Keratinocyte (primary cell): Measurements from ENCODE around the gene ALK. TPM values are rescaled to one million over a fixed set of nuclear protein-coding genes. Genes with fewer than 3 reads are reported as not detected.

Source experiments
- DNase-seq: peaks from one replicate; pipeline ENCODE4 v3.0.0-alpha.2; 2011; ENCODE audit warnings: low read depth, missing footprints, low spot score
- FAIRE-seq: peaks from 2 replicates; lab custom pipeline; 2011; peaks lifted over from hg19 to GRCh38; lab: Jason Lieb, UNC
- H2AFZ ChIP-seq: 2 replicates; pipeline ENCODE4 v1.6.0; 2012; ENCODE audit warnings: low read length, control low read depth, inconsistent platforms; ENCODE audit not compliant: control insufficient read depth
- H3K27ac ChIP-seq: 2 replicates; pipeline ENCODE4 v1.5.1; 2011; ENCODE audit warnings: low read length; ENCODE audit not compliant: control insufficient read depth, insufficient read depth
- H3K27me3 ChIP-seq: 3 replicates; pipeline ENCODE4 v1.6.0; 2011; ENCODE audit warnings: low read length; ENCODE audit not compliant: control insufficient read depth, insufficient read depth; ENCODE audit errors: extremely low read depth
- H3K36me3 ChIP-seq, 2 experiments: 2 replicates in 1 of 2; 3 replicates in 1 of 2; pipeline ENCODE4 v1.5.1; 2011; ENCODE audit warnings: low read length in 2 of 2, mild to moderate bottlenecking in 1 of 2; ENCODE audit not compliant: control insufficient read depth in 2 of 2, insufficient read depth in 2 of 2; ENCODE audit errors: extremely low read depth in 1 of 2
- H3K4me1 ChIP-seq: 3 replicates; pipeline ENCODE4 v1.5.1; 2011; ENCODE audit warnings: low read length; ENCODE audit not compliant: control insufficient read depth, insufficient read depth; ENCODE audit errors: extremely low read depth
- H3K4me2 ChIP-seq: 3 replicates; pipeline ENCODE4 v1.6.0; 2011; ENCODE audit warnings: low read depth, low read length; ENCODE audit not compliant: control insufficient read depth, insufficient read depth; ENCODE audit errors: extremely low read depth
- H3K4me3 ChIP-seq, 3 experiments: fragments of 200-600 bp in 1 of 3; sonication (generic) in 1 of 3; 2 replicates in 2 of 3; 3 replicates in 1 of 3; pipeline ENCODE4 v1.5.1; 2011 to 2016; ENCODE audit warnings: low read length in 3 of 3, mild to moderate bottlenecking in 3 of 3, control low read depth in 2 of 3, inconsistent platforms in 1 of 3, low read depth in 1 of 3, mixed read lengths in 1 of 3, mixed run types in 1 of 3, moderate library complexity in 1 of 3; ENCODE audit not compliant: control insufficient read depth in 2 of 3, insufficient read depth in 2 of 3; ENCODE audit errors: extremely low read depth in 1 of 3
- H3K79me2 ChIP-seq: 2 replicates; pipeline ENCODE4 v1.6.0; 2012; ENCODE audit warnings: low read length; ENCODE audit not compliant: control insufficient read depth, insufficient read depth
- H3K9ac ChIP-seq: 3 replicates; pipeline ENCODE4 v1.6.0; 2011; ENCODE audit warnings: low read length; ENCODE audit not compliant: control insufficient read depth, insufficient read depth; ENCODE audit errors: extremely low read depth
- H3K9me1 ChIP-seq: 3 replicates; pipeline ENCODE4 v1.6.0; 2011; ENCODE audit warnings: low read length; ENCODE audit not compliant: control insufficient read depth, insufficient read depth; ENCODE audit errors: extremely low read depth
- H3K9me3 ChIP-seq: 2 replicates; pipeline ENCODE4 v1.5.1; 2012; ENCODE audit warnings: low read depth, low read length; ENCODE audit not compliant: control insufficient read depth
- H4K20me1 ChIP-seq: 3 replicates; pipeline ENCODE4 v1.6.0; 2011; ENCODE audit warnings: low read length; ENCODE audit not compliant: control insufficient read depth, insufficient read depth; ENCODE audit errors: extremely low read depth
- EZH2 ChIP-seq: IDR thresholded peaks from one replicate; pipeline ENCODE4 v1.6.1; 2012; ENCODE audit warnings: inconsistent platforms, mild to moderate bottlenecking, low read length, moderate library complexity
- dilution Hi-C: fragments of 300-500 bp; cut with MboI; formaldehyde crosslinking; loops from one replicate; pipeline ENCODE4 v1.7.0; 2020; ENCODE audit warnings: low sequenced_read_pairs; ENCODE audit not compliant: extremely low pct_ligation_motif_present
- polyA plus RNA-seq, 5 experiments: library from polyadenylated mRNA; depleted of rRNA in 3 of 5; stranded (reverse) in 3 of 5; stranded (forward) in 1 of 5; unstranded in 1 of 5; fragments of >200 nt; gene quantifications; 1 replicate in 1 of 5; 2 replicates in 3 of 5; 3 replicates in 1 of 5; pipeline versions ENCODE4 v1.2.1 to v1.2.3, GENCODE V29; 2011 to 2012; ENCODE audit warnings: missing spikeins in 2 of 5, low read depth in 1 of 5, low replicate concordance in 1 of 5
- TF ChIP-seq, protein P1 (sequence below), 3 experiments: IDR thresholded peaks in 1 of 3; conservative IDR thresholded peaks in 1 of 3; optimal IDR thresholded peaks in 1 of 3; 2 replicates in 2 of 3; 3 replicates in 1 of 3; pipeline versions ENCODE3 to v1.5.1; 2011; ENCODE audit warnings: low read length in 3 of 3, mild to moderate bottlenecking in 3 of 3, moderate library complexity in 2 of 3, control low read depth in 1 of 3, inconsistent platforms in 1 of 3; ENCODE audit not compliant: insufficient read depth in 2 of 3; ENCODE audit errors: extremely low read depth in 1 of 3

Gene ALK
- polyA plus RNA-seq, 1 donor (not counting 4 experiments of a cell fraction or from before 2014, with no cell fraction given), result not detected

DNA sequence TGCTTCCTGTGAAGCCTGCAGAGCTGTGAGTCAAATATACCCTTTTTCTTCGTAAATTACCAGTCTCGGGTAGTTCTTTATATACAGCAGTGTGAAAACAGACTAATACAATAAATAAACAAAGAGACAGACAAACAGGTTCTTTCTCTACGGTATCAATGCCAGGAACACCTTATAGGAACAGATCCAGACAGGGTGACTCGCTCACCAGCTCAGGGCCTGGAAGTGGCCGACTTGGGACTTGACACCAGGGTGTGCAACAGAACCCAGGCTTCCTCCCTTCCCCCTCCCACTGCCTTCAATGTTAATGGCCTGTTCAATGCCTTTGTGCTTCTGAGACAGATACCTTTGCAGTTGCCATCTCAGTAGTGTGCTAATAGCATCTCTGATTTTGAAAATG is 309.5 kb downstream of the ALK start:
- no peaks in the 10 kb centered on the region for H4K20me1 ChIP-seq
- DNase-seq (no peak), FAIRE-seq (no peak)
- H3K4me3 ChIP-seq, result no peak overlapping the region
- no peak overlapping the region for H3K4me2 ChIP-seq
- H2AFZ ChIP-seq, result no peak overlapping the region
- H3K36me3 ChIP-seq, result no peaks in the 10 kb centered on the region
- H3K9me3 ChIP-seq, result no peaks in the 10 kb centered on the region
- no peaks in the 10 kb centered on the region for H3K9me1 ChIP-seq
- H3K27ac ChIP-seq, result no peak overlapping the region
- H3K79me2 ChIP-seq, result no peaks in the 10 kb centered on the region
- peaks cover 3% of the 10 kb centered on the region for H3K4me1 ChIP-seq
- no peak overlapping the region for H3K9ac ChIP-seq
- TF ChIP-seq, protein P1, sequence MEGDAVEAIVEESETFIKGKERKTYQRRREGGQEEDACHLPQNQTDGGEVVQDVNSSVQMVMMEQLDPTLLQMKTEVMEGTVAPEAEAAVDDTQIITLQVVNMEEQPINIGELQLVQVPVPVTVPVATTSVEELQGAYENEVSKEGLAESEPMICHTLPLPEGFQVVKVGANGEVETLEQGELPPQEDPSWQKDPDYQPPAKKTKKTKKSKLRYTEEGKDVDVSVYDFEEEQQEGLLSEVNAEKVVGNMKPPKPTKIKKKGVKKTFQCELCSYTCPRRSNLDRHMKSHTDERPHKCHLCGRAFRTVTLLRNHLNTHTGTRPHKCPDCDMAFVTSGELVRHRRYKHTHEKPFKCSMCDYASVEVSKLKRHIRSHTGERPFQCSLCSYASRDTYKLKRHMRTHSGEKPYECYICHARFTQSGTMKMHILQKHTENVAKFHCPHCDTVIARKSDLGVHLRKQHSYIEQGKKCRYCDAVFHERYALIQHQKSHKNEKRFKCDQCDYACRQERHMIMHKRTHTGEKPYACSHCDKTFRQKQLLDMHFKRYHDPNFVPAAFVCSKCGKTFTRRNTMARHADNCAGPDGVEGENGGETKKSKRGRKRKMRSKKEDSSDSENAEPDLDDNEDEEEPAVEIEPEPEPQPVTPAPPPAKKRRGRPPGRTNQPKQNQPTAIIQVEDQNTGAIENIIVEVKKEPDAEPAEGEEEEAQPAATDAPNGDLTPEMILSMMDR (optimal IDR thresholded peaks at IDR 0.05 in 1 of 3, IDR thresholded peaks at IDR 0.05 in 1 of 3, conservative IDR thresholded peaks at IDR 0.05 in 1 of 3; ENCODE audit: extremely low read depth in 1 of 3, insufficient read depth in 2 of 3, low read length in 3 of 3), result no peak
- no peak for TF ChIP-seq EZH2
- no peaks in the 10 kb centered on the region for H3K27me3 ChIP-seq
- dilution Hi-C loops, result no loop called here

DNA sequence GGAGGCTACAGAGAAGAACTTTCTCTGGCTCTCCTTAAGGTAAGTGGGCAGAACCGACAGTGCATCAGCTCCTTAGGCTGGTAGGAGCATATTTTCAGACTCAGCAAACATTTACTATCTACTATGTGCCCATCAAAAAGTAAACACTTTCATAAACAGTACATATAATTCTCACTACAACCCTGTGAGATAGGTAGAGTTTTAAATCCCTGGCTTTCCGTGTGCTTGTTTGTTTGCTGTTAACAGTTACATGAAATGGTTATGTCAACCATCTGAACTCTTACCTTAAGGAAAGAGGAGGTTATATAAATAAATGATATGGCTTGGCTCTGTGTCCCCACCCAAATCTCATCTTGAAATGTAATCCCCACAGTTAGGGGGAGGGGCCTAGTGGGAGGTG is 310.1 kb downstream of the ALK start:
- no peak for TF ChIP-seq EZH2
- TF ChIP-seq, protein P1 (optimal IDR thresholded peaks at IDR 0.05 in 1 of 3, IDR thresholded peaks at IDR 0.05 in 1 of 3, conservative IDR thresholded peaks at IDR 0.05 in 1 of 3; ENCODE audit: extremely low read depth in 1 of 3, insufficient read depth in 2 of 3, low read length in 3 of 3), result no peak
- no peak overlapping the region for H3K27ac ChIP-seq
- no peak overlapping the region for H3K4me2 ChIP-seq
- no peak overlapping the region for H3K4me3 ChIP-seq
- DNase-seq, result no peak
- H3K79me2 ChIP-seq, result no peaks in the 10 kb centered on the region
- no peaks in the 10 kb centered on the region for H4K20me1 ChIP-seq
- no peaks in the 10 kb centered on the region for H3K9me3 ChIP-seq
- no peaks in the 10 kb centered on the region for H3K9me1 ChIP-seq
- no peaks in the 10 kb centered on the region for H3K27me3 ChIP-seq
- no peak overlapping the region for H3K9ac ChIP-seq
- no peaks in the 10 kb centered on the region for H3K36me3 ChIP-seq
- FAIRE-seq, result no peak
- dilution Hi-C loops, result no loop called here
- H2AFZ ChIP-seq, result no peak overlapping the region
- H3K4me1 ChIP-seq, result peaks cover 9% of the 10 kb centered on the region
